DND-41 (cell line): Measurements from ENCODE around the gene UBE2D2.

Experiments
- EZH2 ChIP-seq: IDR thresholded peaks from 3 replicates; pipeline ENCODE4 v1.6.1; 2012; ENCODE audit warnings: borderline replicate concordance, low read depth, mild to moderate bottlenecking, moderate library complexity, low read length, inconsistent platforms; ENCODE audit not compliant: severe bottlenecking
- TF ChIP-seq, protein P1 (sequence below): IDR thresholded peaks from 2 replicates; pipeline ENCODE4 v1.5.1; 2012; ENCODE audit warnings: borderline replicate concordance, low read length, moderate library complexity, mild to moderate bottlenecking; ENCODE audit not compliant: poor library complexity, severe bottlenecking; ENCODE audit errors: extremely low read depth

DNA sequence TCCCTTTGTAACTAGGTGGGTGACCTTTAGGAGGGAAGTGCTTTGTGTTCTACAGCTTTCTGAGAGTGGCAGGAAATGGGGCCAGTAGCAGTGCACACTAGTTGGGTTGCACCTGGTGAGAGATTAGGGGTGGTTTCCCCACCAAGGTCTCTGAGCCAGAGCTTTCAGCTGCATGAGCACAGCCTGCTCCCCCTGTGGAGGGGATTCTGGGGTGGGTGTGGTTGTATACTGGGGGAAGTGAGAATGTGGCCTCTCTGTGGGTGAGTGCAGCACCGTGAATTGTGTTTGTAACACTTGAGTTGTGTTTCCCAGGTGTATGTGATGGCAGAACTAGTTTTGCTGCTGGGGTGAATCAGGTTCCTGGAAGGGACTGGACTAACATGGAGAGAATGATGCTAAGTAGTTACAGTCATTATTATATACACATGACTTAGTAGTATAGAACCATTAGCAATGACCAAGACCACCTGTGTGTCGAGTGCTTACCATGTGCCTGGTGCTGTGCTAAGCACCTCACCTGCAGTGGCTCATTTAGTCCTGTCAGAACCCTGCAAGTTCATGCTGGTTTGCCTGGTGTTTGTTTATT lies 75.2 kb downstream of the UBE2D2 start:
- TF ChIP-seq, protein P1, sequence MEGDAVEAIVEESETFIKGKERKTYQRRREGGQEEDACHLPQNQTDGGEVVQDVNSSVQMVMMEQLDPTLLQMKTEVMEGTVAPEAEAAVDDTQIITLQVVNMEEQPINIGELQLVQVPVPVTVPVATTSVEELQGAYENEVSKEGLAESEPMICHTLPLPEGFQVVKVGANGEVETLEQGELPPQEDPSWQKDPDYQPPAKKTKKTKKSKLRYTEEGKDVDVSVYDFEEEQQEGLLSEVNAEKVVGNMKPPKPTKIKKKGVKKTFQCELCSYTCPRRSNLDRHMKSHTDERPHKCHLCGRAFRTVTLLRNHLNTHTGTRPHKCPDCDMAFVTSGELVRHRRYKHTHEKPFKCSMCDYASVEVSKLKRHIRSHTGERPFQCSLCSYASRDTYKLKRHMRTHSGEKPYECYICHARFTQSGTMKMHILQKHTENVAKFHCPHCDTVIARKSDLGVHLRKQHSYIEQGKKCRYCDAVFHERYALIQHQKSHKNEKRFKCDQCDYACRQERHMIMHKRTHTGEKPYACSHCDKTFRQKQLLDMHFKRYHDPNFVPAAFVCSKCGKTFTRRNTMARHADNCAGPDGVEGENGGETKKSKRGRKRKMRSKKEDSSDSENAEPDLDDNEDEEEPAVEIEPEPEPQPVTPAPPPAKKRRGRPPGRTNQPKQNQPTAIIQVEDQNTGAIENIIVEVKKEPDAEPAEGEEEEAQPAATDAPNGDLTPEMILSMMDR = no peak
- TF ChIP-seq EZH2 = no peak
